WTC11 (cell line): ENCODE results near the gene NQO2. TPM values are rescaled to one million over a fixed set of nuclear protein-coding genes. Genes with fewer than 3 reads are reported as not detected.

Source experiments
- ATAC-seq: fragments of 200-7000 bp; cut with Tn5 transposase; 2 replicates; pipeline ENCODE4 v1.10.0; 2021; ENCODE audit warnings: mild to moderate bottlenecking, moderate library complexity
- CTCF ChIA-PET: fragments of 300-600 bp; sonication (Branson Sonifier 250); formaldehyde crosslinking; loops from one replicate; lab custom pipeline; 2021; ENCODE audit warnings: antibody characterized with exemption; lab: Charles Lee
- POLR2A ChIA-PET: fragments of 350-600 bp; sonication (Branson Sonifier 250); formaldehyde crosslinking; loops from one replicate; lab custom pipeline; 2021; ENCODE audit warnings: antibody characterized with exemption; lab: Charles Lee
- DNase-seq: peaks from one replicate; pipeline ENCODE4 v3.0.0; 2021; ENCODE audit warnings: low spot score
- H3K27ac Mint-ChIP-seq: 2 replicates; pipeline ENCODE4 v1.8.0; 2021; ENCODE audit warnings: mixed read lengths
- H3K27me3 Mint-ChIP-seq: 2 replicates; pipeline ENCODE4 v1.8.0; 2021; ENCODE audit warnings: low read depth, mild to moderate bottlenecking, moderate library complexity, mixed read lengths
- H3K36me3 Mint-ChIP-seq: 2 replicates; pipeline ENCODE4 v1.8.0; 2021; ENCODE audit warnings: mixed read lengths
- H3K4me1 Mint-ChIP-seq: 2 replicates; pipeline ENCODE4 v1.8.0; 2022; ENCODE audit warnings: mixed read lengths
- H3K4me3 Mint-ChIP-seq: 2 replicates; pipeline ENCODE4 v1.8.0; 2021; ENCODE audit warnings: mild to moderate bottlenecking, moderate library complexity, mixed read lengths
- H3K9me3 Mint-ChIP-seq: 2 replicates; pipeline ENCODE4 v1.8.0; 2021; ENCODE audit warnings: mixed read lengths
- CREM ChIP-seq: sonication (generic); formaldehyde crosslinking; IDR thresholded peaks from 2 replicates; pipeline ENCODE4 v1.8.1; 2022; ENCODE audit warnings: mild to moderate bottlenecking, missing genetic modification reagents, moderate library complexity
- FOXP1 ChIP-seq: sonication (generic); formaldehyde crosslinking; IDR thresholded peaks from 2 replicates; pipeline ENCODE4 v1.8.0; 2022; ENCODE audit warnings: missing genetic modification reagents, mild to moderate bottlenecking, moderate library complexity, borderline replicate concordance
- GTF2I ChIP-seq: fragments of 250-450 bp; sonication (Bioruptor Pico); conservative IDR thresholded peaks from 2 replicates; pipeline ENCODE4 v1.4.0; 2021; ENCODE audit warnings: mild to moderate bottlenecking
- IRF2 ChIP-seq: sonication (generic); formaldehyde crosslinking; IDR thresholded peaks from 2 replicates; pipeline ENCODE4 v1.8.0; 2022; ENCODE audit warnings: low read depth, missing genetic modification reagents, borderline replicate concordance
- JAZF1 ChIP-seq: fragments of 250-450 bp; sonication (Bioruptor Pico); IDR thresholded peaks from 2 replicates; pipeline ENCODE4 v1.9.0; 2021; ENCODE audit warnings: moderate library complexity, mild to moderate bottlenecking, inconsistent platforms
- JUN ChIP-seq: sonication (generic); formaldehyde crosslinking; IDR thresholded peaks from 2 replicates; pipeline ENCODE4 v1.8.0; 2023; ENCODE audit warnings: mild to moderate bottlenecking, missing genetic modification reagents
- NFYB ChIP-seq: sonication (generic); formaldehyde crosslinking; conservative IDR thresholded peaks from 2 replicates; pipeline ENCODE4 v1.8.0; 2022; ENCODE audit warnings: low read depth, missing genetic modification reagents
- NR3C1 ChIP-seq: sonication (generic); formaldehyde crosslinking; conservative IDR thresholded peaks from 2 replicates; pipeline ENCODE4 v1.8.1; 2023; ENCODE audit warnings: low read depth, mild to moderate bottlenecking, missing genetic modification reagents
- OVOL2 ChIP-seq: fragments of 250-450 bp; sonication (Bioruptor Pico); IDR thresholded peaks from 2 replicates; pipeline ENCODE4 v1.9.0; 2021; ENCODE audit warnings: mild to moderate bottlenecking, borderline replicate concordance
- SMAD3 ChIP-seq: sonication (generic); formaldehyde crosslinking; IDR thresholded peaks from 2 replicates; pipeline ENCODE4 v1.8.0; 2022; ENCODE audit warnings: missing genetic modification reagents, mild to moderate bottlenecking, borderline replicate concordance
- SOX15 ChIP-seq: fragments of 250-450 bp; sonication (Bioruptor Pico); IDR thresholded peaks from 2 replicates; pipeline ENCODE4 v1.9.0; 2021; ENCODE audit warnings: mild to moderate bottlenecking
- SP1 ChIP-seq: sonication (generic); formaldehyde crosslinking; conservative IDR thresholded peaks from 2 replicates; pipeline ENCODE4 v1.8.1; 2022; ENCODE audit warnings: missing genetic modification reagents
- TCF7 ChIP-seq: sonication (generic); formaldehyde crosslinking; IDR thresholded peaks from 2 replicates; pipeline ENCODE4 v1.8.0; 2022; ENCODE audit warnings: mild to moderate bottlenecking, low read depth, missing genetic modification reagents, moderate library complexity
- TP53 ChIP-seq: sonication (generic); formaldehyde crosslinking; IDR thresholded peaks from 2 replicates; pipeline ENCODE4 v1.8.1; 2023; ENCODE audit warnings: mild to moderate bottlenecking, missing genetic modification reagents
- ZNF396 ChIP-seq: fragments of 250-450 bp; sonication (Bioruptor Pico); IDR thresholded peaks from 2 replicates; pipeline ENCODE4 v1.8.0; 2021; ENCODE audit warnings: mild to moderate bottlenecking, moderate library complexity, borderline replicate concordance
- total RNA-seq: library from RNA; stranded (reverse); gene quantifications from 3 replicates; pipeline ENCODE4 v1.2.3, GENCODE V29; 2021
- TF ChIP-seq, protein P1 (sequence below): sonication (generic); formaldehyde crosslinking; IDR thresholded peaks from 2 replicates; pipeline ENCODE4 v1.8.0; 2023; ENCODE audit warnings: missing genetic modification reagents, mild to moderate bottlenecking, borderline replicate concordance
- TF ChIP-seq, protein P2 (sequence below): sonication (generic); formaldehyde crosslinking; conservative IDR thresholded peaks from 2 replicates; pipeline ENCODE4 v1.8.1; 2023; ENCODE audit warnings: mild to moderate bottlenecking, low read depth, missing genetic modification reagents, moderate library complexity
- TF ChIP-seq, protein P3 (sequence below): sonication (generic); formaldehyde crosslinking; IDR thresholded peaks from 2 replicates; pipeline ENCODE4 v1.8.1; 2023; ENCODE audit warnings: mild to moderate bottlenecking, missing genetic modification reagents, moderate library complexity

The NQO2 gene
- total RNA-seq, 1 experiment from 2014 or later = 119 TPM

DNA sequence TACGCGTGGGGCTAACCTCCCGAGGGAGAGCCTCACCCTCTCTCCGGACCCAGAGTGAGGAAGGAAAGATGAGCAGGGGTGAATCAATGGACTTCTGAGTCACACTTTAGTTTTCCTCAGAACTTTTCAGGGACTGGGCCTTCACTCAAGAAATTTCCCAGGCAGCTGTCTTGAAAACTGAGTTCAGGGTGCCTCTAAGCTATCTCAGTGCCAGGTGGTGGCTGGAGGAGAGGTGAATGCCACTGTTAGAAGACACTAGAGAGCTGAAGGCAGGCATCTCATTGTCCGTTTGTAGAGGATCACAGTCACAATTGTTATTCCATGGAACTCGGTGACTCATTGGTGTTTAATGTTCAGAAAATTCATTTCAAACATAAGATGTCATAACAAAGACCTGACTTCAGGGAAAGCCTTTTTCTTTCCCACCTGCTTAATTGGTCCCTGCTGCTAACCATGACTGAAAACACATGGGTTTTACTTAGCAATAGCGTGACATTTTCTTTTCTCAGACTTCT is 23.1 kb upstream of the NQO2 start:
- peaks cover 34% of the 10 kb centered on the region for H3K4me1 Mint-ChIP-seq
- H3K36me3 Mint-ChIP-seq = no peaks in the 10 kb centered on the region
- CTCF ChIA-PET = interaction anchor here (0.8 to 4.3 kb wide), 2 partner anchors 24 to 44 kb away, joined by 3 to 24 read pairs; no protein-coding TSS in a partner anchor
- TF ChIP-seq FOXP1 (CRISPR knock-in tag) (no peak), JUN (no peak), IRF2 (CRISPR knock-in tag) (no peak), SP1 (CRISPR knock-in tag) (no peak), OVOL2 (CRISPR knock-in tag) (no peak), SMAD3 (CRISPR knock-in tag) (no peak), NFYB (CRISPR knock-in tag) (no peak), CREM (no peak)
- TF ChIP-seq, protein P1, sequence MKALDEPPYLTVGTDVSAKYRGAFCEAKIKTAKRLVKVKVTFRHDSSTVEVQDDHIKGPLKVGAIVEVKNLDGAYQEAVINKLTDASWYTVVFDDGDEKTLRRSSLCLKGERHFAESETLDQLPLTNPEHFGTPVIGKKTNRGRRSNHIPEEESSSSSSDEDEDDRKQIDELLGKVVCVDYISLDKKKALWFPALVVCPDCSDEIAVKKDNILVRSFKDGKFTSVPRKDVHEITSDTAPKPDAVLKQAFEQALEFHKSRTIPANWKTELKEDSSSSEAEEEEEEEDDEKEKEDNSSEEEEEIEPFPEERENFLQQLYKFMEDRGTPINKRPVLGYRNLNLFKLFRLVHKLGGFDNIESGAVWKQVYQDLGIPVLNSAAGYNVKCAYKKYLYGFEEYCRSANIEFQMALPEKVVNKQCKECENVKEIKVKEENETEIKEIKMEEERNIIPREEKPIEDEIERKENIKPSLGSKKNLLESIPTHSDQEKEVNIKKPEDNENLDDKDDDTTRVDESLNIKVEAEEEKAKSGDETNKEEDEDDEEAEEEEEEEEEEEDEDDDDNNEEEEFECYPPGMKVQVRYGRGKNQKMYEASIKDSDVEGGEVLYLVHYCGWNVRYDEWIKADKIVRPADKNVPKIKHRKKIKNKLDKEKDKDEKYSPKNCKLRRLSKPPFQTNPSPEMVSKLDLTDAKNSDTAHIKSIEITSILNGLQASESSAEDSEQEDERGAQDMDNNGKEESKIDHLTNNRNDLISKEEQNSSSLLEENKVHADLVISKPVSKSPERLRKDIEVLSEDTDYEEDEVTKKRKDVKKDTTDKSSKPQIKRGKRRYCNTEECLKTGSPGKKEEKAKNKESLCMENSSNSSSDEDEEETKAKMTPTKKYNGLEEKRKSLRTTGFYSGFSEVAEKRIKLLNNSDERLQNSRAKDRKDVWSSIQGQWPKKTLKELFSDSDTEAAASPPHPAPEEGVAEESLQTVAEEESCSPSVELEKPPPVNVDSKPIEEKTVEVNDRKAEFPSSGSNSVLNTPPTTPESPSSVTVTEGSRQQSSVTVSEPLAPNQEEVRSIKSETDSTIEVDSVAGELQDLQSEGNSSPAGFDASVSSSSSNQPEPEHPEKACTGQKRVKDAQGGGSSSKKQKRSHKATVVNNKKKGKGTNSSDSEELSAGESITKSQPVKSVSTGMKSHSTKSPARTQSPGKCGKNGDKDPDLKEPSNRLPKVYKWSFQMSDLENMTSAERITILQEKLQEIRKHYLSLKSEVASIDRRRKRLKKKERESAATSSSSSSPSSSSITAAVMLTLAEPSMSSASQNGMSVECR (CRISPR knock-in tag) = no peak
- TF ChIP-seq, all 79 proteins: peak for 0
- POLR2A ChIA-PET = interaction anchor here (1.1 kb wide), 1 partner anchor 12 kb away, joined by 4 read pairs; no protein-coding TSS in a partner anchor
- peaks cover 6% of the 10 kb centered on the region for H3K9me3 Mint-ChIP-seq
- no peak overlapping the region for H3K27ac Mint-ChIP-seq
- ATAC-seq (no peak), DNase-seq (no peak)
- no peak overlapping the region for H3K4me3 Mint-ChIP-seq
- H3K27me3 Mint-ChIP-seq = peaks cover 19% of the 10 kb centered on the region

DNA sequence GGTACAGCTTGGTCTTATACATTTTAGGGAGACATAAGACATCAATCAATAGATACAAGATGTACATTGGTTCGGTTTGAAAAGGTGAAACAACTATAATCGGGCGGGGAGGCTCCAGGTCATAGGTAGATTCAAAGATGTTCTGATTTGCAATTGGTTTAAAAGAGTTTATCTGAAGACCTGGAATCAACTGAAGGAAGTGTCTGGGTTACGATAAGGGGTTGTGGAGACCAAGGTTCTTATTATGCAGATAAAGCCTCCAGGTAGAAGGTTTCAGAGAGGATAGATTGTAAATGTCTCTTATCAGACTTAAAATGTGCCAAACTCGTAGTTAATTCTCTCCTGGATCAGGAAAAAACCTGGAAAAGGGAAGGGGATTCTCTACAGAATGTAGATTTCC is 22.4 kb upstream of the NQO2 start:
- POLR2A ChIA-PET = interaction anchor here (1.1 kb wide), 1 partner anchor 11 kb away, joined by 4 read pairs; no protein-coding TSS in a partner anchor
- no peak for DNase-seq
- no peaks in the 10 kb centered on the region for H3K36me3 Mint-ChIP-seq
- H3K4me1 Mint-ChIP-seq = peaks cover 28% of the 10 kb centered on the region
- peaks cover 17% of the 10 kb centered on the region for H3K27me3 Mint-ChIP-seq
- CTCF ChIA-PET = interaction anchor here (0.9 to 4.3 kb wide), 2 partner anchors 24 to 186 kb away, joined by 3 to 24 read pairs; no protein-coding TSS in a partner anchor
- peaks cover 6% of the 10 kb centered on the region for H3K9me3 Mint-ChIP-seq
- H3K27ac Mint-ChIP-seq = no peak overlapping the region
- no peak overlapping the region for H3K4me3 Mint-ChIP-seq
- ATAC-seq = no peak
- TF ChIP-seq, protein P2, sequence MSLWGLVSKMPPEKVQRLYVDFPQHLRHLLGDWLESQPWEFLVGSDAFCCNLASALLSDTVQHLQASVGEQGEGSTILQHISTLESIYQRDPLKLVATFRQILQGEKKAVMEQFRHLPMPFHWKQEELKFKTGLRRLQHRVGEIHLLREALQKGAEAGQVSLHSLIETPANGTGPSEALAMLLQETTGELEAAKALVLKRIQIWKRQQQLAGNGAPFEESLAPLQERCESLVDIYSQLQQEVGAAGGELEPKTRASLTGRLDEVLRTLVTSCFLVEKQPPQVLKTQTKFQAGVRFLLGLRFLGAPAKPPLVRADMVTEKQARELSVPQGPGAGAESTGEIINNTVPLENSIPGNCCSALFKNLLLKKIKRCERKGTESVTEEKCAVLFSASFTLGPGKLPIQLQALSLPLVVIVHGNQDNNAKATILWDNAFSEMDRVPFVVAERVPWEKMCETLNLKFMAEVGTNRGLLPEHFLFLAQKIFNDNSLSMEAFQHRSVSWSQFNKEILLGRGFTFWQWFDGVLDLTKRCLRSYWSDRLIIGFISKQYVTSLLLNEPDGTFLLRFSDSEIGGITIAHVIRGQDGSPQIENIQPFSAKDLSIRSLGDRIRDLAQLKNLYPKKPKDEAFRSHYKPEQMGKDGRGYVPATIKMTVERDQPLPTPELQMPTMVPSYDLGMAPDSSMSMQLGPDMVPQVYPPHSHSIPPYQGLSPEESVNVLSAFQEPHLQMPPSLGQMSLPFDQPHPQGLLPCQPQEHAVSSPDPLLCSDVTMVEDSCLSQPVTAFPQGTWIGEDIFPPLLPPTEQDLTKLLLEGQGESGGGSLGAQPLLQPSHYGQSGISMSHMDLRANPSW (CRISPR knock-in tag) = no peak
- TF ChIP-seq SOX15 (CRISPR knock-in tag) (no peak), SMAD3 (CRISPR knock-in tag) (no peak), OVOL2 (CRISPR knock-in tag) (no peak), JUN (no peak), JAZF1 (CRISPR knock-in tag) (no peak), CREM (no peak), ZNF396 (no peak), GTF2I (CRISPR knock-in tag) (no peak), TCF7 (CRISPR knock-in tag) (no peak), NR3C1 (CRISPR knock-in tag) (no peak), TP53 (CRISPR knock-in tag) (no peak)
- TF ChIP-seq, protein P3, sequence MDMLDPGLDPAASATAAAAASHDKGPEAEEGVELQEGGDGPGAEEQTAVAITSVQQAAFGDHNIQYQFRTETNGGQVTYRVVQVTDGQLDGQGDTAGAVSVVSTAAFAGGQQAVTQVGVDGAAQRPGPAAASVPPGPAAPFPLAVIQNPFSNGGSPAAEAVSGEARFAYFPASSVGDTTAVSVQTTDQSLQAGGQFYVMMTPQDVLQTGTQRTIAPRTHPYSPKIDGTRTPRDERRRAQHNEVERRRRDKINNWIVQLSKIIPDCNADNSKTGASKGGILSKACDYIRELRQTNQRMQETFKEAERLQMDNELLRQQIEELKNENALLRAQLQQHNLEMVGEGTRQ (CRISPR knock-in tag) = no peak
